Activated CD4-positive, alpha-beta T cell treated with anti-CD3 and anti-CD28 coated beads, Interleukin-2, amount 50 U/mL, for 24 hours (primary cell): Measurements from ENCODE around the gene TMC6.
"Not testable (repeated sequence)": the region's sequence is repeated elsewhere in the genome, so short reads cannot be mapped to it uniquely, and the experiment has no call there.

Experiments
- DNase-seq, 2 donors: peaks; one replicate each; pipeline ENCODE4 v3.0.0-alpha.2; 2020; ENCODE audit warnings: low read depth in 1 of 2, low spot score in 1 of 2

The TMC6 gene

GRCh38 chr17:78159575-78160158, 31.1 kb upstream of the TMC6 start:
- no peak for DNase-seq

GRCh38 chr17:78154903-78155811, 26.6 kb upstream of the TMC6 start:
- no peak for DNase-seq

- DNase-seq: no peak
Measured at GRCh38 chr17:78151514-78152008, 23.0 kb upstream of the TMC6 start.

GRCh38 chr17:78148286-78149016, 19.9 kb upstream of the TMC6 start:
- DNase-seq: no peak

GRCh38 chr17:78147315-78147998, 18.9 kb upstream of the TMC6 start:
- DNase-seq: no peak

GRCh38 chr17:78146881-78147280, 18.3 kb upstream of the TMC6 start:
- DNase-seq: no peak

GRCh38 chr17:78146471-78146869, 17.9 kb upstream of the TMC6 start:
- DNase-seq: no peak

GRCh38 chr17:78144736-78145641, 16.4 kb upstream of the TMC6 start:
- no peak for DNase-seq

GRCh38 chr17:78144147-78144719, 15.7 kb upstream of the TMC6 start:
- DNase-seq: no peak

- DNase-seq: no peak
Measured at GRCh38 chr17:78143214-78144146, 14.9 kb upstream of the TMC6 start.

- DNase-seq: no peak
Measured at GRCh38 chr17:78142119-78142861, 13.7 kb upstream of the TMC6 start.

GRCh38 chr17:78141437-78142118, 13.0 kb upstream of the TMC6 start:
- no peak for DNase-seq

GRCh38 chr17:78140169-78141051, 11.9 kb upstream of the TMC6 start:
- DNase-seq: peak; percentile 74 to 92

GRCh38 chr17:78139861-78140168, 11.3 kb upstream of the TMC6 start:
- not testable (repeated sequence) for DNase-seq

GRCh38 chr17:78138204-78139060, 9.9 kb upstream of the TMC6 start:
- no peak for DNase-seq
